ENCODE results near the gene CLTCL1. TPM values are rescaled to one million over a fixed set of nuclear protein-coding genes. Genes with fewer than 3 reads are reported as not detected.
A peak's percentile ranks its signal among the peaks of the same experiment; 100 is the strongest.
"Not testable (repeated sequence)": the region's sequence is repeated elsewhere in the genome, so short reads cannot be mapped to it uniquely, and the experiment has no call there.

The CLTCL1 gene
- total RNA-seq, 1 donor from 2014 or later, result 18.0 TPM

DNA sequence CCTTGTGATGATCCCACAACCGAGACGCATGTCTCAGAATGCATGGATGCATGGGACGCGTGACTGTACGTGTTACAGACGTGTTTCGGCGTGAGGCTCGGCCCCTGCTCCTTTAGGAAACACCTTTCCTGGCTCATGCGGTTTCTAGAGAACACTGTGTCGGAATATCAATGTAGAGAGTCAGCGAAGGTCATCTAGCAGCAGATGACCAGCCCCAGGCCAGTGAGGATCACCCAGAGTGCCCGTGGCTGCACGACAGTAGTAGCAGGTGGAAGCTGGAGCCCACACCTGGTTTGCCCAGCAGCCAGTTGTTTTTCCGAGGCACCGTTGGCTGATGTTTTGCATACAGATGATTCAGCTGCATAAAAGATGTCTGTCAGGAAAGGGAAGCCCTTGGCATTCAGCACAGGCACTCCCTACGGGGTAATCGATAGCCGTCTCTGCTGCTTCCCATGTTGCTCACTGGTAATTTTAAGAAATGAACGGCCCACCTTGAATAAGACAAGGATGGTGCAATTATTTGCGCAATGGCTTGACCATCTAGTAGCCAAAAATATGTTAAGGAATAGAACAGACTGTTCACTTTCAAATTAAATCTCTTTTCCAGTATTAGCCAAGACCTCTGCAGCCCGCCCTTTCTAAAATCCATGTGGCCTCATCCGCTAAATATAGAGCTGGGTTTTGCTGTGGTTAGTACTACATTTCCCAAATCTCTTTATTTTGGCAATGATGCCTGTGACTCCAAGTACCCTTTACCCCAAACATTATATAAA, 1.1 kb upstream of the CLTCL1 start:
- intact Hi-C loops (cut with DNase I), result loop anchor here (5.0 to 10.0 kb wide), 5 partner anchors 115 to 422 kb away; partner anchors contain the start of genes C22orf39, DGCR2, HIRA and MRPL40
- DNase-seq (ENCODE audit: low spot score), result peak; percentile 75

DNA sequence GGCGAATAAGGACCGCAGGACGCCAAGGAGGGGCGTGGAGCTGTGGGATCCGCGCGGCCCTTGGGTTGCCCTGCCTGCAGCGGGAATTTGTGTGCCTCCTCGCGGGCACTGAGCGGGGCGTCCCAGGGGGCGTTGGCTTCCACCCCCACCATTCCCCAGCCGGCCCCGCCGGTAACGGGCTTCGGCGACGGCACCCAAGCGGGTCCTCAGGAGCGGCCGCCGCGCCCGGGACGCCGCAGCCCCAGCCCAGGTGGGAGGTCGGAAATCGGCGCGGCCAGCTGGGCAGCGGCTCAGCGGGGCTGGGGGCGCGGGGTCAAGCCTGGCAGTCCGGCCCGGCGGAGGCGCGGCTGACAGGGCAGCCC, 320 bp downstream of the CLTCL1 start:
- DNase-seq (ENCODE audit: low spot score), result peak; percentile 75
- intact Hi-C loops (cut with DNase I), result loop anchor here (5.0 to 10.0 kb wide), 5 partner anchors 114 to 424 kb away; partner anchors contain the start of genes C22orf39, DGCR2, HIRA and MRPL40

DNA sequence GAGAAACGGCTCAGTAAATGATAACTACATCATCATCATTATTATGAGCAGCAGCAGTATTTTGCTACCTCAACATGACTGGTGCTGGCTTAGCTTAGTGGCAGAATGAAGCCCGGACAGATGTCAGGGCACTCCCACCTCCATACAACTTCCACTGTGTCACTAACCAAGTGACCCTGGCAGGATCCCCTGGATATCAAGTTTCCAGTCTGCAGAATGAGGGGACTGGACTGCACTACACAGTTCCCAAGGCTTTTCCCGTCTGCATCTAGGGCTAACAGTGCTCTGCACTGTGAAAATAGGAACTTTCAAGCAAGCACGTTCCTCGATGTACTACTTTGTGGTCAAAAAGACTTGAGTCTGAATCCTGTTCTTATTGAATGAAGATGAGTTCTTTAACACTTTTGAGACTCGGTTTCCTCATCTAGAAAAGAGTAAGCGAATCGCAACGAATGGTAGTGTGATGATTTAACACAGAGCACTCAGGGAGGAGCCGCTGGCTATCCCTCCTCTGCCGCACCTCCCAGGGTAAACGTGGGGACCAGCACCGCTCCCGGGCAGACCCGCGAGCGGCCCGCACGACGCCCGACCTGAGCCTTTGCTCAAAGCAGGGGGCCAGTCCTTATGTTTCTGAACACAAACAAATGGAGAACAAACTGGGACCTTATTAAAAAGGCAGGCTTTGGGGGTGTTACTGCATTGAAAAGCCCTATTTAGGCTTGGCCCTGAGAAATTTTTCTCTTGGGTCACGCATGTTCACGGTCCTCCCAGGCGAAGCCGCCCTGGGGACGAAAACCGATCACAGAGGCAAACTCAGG, 910 bp downstream of the CLTCL1 start:
- intact Hi-C loops (cut with DNase I), result loop anchor here (5.0 to 10.0 kb wide), 5 partner anchors 113 to 424 kb away; partner anchors contain the start of genes C22orf39, DGCR2, HIRA and MRPL40
- no peak for DNase-seq (ENCODE audit: low spot score)

DNA sequence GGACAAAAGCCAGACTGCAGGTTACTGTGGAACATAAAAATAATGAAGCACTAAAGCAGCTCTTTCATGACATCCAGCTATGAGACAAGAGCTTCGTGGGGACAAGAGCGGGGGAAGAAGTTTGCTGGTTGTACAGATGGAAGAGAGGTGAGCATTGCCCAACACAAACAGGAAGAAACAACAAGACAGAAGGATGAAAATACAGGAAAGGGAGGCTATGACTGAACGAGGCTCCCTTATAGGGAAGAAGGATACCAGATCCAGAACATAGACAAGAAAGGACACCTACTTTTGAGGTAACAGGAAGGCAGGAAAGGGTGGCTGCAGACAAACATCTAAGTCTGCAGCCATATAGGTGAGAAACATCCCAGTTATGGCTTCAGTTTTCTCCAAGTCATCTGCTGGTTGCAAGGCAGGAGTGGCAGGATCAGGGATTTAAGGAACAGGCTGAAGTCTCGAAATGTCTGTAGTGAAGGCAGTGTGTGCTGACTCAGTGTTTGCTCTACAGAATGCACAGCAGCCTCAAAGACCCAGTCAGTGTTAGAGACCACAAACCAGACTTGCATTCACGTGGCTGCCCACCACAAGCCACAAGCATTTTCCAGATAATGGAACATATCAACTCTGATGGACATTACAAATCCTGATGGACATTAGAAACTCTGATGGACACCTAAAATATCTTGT, 1.9 kb downstream of the CLTCL1 start:
- no peak for DNase-seq (ENCODE audit: low spot score)
- intact Hi-C loops (cut with DNase I), result loop anchor here (5.0 to 10.0 kb wide), 5 partner anchors 112 to 425 kb away; partner anchors contain the start of genes C22orf39, DGCR2, HIRA and MRPL40

DNA sequence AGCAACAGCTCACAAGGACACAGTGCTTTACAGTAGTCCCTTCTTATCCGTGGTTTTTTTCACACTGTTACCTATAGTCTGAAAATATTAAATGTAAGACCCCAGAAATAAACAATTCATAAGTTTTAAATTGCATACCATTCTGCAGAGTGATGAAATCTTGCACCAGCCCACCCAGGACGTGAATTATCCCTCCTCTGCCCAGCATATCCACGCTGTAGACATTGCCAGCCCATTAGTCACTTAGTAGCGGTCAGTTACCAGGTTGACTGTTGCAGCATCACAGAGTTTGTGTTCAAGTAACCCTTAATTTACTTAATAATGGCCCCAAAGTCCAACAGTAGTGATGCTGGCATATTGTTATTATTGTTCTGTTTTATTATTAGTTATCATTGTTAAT, 3.6 kb downstream of the CLTCL1 start:
- DNase-seq (ENCODE audit: low spot score), result no peak
- intact Hi-C loops (cut with DNase I), result no loop called here

DNA sequence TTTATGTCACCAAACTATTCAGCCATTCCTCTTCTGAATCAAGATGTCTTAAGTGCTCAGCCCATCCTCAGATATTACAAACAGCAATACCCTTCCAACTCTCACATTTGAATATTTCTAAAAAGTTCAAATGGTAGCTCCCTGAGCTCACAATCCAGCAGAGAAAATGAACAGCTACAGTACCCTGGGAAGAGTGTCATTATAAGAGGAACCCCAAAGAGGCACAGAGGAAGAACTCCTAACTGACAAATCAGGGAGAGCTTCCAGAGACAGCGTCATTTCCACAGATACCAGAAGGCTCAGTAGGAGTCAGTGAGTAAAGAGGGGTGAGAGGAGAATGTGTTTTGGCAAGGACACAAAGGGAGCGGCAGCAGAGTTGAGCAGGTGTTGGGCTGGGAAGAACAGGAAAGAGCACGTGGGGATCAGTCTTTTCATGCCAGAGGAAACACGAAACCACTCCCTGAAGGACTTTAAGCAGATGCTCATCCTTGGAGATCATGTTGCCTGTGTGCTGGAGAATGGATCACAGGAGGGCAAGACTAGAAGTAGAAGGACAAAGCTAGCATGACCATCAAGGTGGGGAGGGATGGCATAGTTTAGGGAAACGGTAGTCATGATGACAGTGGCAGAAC, 4.3 kb downstream of the CLTCL1 start:
- intact Hi-C loops (cut with DNase I), result no loop called here
- DNase-seq (ENCODE audit: low spot score), result no peak

DNA sequence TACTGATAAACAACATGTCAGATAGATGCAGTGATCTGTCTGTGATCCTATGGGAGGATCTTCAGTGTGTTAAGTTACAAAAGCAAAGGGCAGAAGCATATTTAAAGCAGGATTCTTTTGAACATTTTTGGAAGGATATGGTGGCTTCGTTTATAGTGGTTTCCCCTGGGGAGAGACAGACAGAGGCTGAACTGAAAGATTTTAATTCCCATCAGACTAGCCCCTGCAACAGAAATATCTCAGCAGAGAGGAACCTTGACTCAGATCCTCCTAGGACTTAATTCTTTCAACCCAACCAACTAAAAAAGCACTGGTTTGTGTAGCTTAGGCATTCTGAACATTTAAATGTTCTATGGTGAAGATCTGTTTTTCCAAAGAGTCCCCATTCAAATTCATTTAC, 5.7 kb downstream of the CLTCL1 start:
- intact Hi-C loops (cut with DNase I), result no loop called here
- DNase-seq (ENCODE audit: low spot score), result no peak

DNA sequence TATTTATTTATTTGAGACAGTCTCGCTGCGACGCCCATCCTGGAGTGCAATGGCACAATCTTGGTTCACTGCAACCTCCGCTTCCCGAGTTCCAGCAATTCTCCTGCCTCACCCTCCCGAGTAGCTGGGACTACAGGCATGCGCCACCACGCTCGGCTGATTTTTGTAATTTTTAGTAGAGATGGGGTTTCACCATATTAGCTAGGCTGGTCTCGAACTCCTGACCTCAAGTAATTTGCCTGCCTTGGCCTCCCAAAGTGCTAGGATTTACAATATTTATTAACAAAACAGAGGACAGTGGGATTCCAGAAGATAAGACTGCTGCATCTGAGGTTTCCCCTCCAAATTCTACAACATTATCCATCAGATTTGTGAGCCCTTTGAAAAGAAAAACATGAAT, 12.4 kb downstream of the CLTCL1 start:
- DNase-seq (ENCODE audit: low spot score), result not testable (repeated sequence)

DNA sequence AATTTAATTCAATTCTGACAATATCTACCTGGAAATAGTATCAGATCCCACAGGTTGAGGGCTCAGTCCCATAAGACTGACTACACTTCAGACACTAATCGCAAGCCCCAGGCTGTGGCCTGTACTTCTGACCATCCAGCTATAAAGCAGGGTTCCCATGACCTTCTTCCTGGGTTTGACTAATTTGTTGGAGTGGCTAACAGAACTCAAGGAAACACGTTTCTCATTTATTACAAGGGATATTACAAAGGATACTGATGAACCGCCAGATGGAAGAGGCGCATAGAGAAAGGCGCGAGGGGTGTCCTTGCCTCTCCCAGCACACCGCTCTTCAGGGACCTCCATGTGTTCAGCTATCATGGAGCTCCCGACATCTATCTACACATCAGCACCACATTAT, 13.7 kb downstream of the CLTCL1 start:
- DNase-seq (ENCODE audit: low spot score), result no peak

More for the DNA sequence above, 12.4 kb downstream of the CLTCL1 start:
- intact Hi-C loops (cut with DNase I), result not testable (repeated sequence)

DNA sequence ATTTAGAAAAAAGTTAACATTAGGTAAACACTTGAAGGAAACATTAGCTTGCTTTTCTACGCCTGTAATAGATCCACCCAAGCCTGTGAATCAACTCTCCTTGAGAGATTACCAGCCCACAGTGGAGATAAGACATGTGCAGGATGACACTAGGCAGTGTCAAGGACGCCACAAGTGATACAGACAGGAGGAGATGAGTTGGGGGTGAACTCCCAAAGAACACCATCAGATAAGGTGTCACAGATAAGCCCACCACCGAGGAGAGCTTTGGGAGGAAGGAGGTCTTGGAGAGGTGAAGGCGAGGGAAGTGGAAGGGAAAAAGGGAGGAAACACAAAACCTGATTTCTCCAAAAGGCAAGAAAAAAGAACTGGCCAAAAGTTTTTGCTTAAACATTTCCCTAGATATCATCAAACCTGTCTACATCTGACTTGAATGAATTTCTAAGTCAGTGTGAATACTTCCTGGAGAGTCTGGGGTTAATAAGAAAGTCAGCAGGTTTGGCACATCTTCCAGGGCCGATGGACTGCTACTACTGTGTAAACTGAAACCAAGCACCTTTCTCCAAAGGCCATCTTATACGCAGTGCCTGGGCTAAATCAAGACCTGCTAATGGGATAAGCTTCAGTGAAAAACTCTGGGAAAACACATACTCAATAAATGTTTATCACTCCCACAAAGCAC, 15.5 kb downstream of the CLTCL1 start:
- intact Hi-C loops (cut with DNase I), result no loop called here
- DNase-seq (ENCODE audit: low spot score), result no peak

More for the DNA sequence above, 13.7 kb downstream of the CLTCL1 start:
- intact Hi-C loops (cut with DNase I), result no loop called here

DNA sequence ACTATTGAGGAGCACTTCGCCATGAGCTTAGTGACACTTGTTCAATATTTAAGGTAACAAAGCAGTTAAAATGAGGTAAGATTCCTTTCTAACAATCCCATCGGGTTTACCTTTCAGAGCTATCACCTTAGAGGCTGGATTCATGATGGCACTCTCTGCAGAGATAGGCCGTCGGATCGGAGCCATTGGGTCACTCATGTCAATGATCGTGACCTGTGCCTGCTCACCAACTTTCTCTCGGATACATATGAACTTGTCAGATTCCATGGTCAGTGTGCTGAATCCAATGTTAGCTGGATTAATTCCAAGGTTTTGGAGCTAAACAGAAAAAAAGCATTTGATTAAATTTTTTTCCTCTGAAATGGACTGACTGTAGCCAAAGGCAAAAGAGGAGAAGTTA, 16.0 kb downstream of the CLTCL1 start:
- intact Hi-C loops (cut with DNase I), result no loop called here
- DNase-seq (ENCODE audit: low spot score), result no peak

DNA sequence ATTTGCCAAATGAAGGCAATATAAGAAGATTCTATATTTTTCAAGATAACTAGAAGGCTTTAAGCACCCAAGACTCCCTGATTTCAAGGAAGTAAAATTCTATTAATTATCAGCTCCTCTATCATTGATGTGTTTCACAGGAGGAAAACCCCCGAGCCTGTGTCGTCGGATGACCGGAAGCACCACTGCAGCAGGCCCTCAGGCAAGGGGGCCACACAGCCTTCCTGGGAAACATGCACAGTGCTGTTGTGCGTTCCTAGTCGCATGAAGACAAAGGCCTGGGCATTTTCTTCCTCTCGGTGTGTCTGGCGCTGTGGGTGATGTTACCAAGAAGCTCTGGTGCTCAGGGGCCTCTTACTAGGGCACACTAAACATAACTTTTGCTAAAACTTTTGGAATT, 16.4 kb downstream of the CLTCL1 start:
- intact Hi-C loops (cut with DNase I), result no loop called here
- DNase-seq (ENCODE audit: low spot score), result no peak

DNA sequence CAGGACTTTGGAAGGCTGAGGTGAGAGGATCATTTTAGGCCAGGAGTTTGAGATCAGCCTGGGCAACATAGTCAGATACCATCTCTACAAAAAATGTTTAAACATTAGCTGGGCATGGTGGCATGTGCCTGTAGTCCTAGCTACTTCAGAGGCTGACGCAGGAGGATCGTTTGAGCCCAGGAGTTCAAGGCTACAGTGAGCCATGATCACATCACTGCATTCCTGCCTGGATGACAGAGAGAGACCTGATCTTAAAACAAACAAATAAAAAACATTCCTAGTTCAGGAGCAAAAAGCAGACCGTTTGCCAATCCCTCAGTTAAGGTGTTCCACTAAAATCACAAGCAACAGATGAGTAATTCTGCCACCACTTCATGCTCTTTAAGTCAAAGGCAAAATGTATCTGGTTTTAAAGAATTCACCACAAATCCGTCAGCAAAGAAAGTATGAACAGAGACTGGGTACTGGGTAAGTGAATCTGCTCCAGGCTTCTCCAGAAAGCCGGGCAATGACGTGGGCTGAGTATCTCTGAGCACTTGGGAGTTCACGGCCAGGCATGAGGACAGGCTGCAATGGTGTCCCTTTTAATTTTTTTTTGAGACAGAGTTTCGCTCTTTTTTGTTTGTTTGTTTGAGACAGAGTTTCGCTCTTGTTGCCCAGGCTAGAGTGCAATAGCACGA, 19.5 kb downstream of the CLTCL1 start:
- no peak for DNase-seq (ENCODE audit: low spot score)
- intact Hi-C loops (cut with DNase I), result no loop called here

DNA sequence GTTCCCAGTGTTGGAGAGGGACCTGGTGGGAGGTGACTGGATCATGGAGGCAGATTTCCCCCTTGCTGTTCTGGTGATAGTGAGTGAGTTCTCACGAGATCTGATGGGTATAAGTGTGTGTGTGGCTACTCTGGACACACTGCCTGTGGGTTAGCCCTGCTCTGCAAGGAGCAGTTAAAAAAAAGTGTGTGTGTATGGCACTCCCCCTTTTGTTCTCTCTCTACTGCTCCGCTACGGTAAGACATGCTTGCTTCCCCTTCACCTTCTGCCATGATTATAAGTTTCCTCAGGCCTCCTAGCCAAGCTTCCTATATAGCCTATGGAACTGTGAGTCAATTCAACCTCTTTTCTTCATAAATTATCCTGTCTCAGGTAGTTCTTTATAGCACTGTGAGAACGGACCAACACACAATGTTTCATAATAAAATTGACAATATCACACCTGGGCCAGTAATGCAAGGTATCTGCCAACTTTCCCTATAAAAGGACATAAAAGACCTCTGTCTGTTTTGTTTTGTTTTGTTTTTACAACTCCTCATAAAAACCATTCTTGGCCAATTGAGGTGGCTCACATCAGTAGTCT, 20.2 kb downstream of the CLTCL1 start:
- no peak for DNase-seq (ENCODE audit: low spot score)
- intact Hi-C loops (cut with DNase I), result no loop called here

DNA sequence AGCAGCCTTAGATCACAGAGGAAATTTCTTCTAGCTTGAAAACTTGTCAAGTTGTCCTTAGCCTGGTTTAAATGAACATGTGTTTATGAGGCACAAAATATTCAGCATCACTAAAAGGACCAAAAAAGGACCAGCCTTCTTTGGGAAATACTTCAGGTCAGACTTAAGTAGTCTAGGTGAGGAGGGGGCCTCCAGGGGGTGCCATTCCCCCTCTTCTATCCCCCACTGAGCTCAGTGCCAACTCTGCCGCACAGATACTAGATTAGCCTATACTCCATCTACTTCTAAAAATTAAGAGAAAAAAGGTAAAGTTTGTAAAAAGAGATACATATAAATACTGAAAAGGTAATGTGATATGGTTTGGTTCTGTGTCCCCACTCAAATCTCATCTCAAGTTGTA, 20.6 kb downstream of the CLTCL1 start:
- no peak for DNase-seq (ENCODE audit: low spot score)
- intact Hi-C loops (cut with DNase I), result no loop called here

DNA sequence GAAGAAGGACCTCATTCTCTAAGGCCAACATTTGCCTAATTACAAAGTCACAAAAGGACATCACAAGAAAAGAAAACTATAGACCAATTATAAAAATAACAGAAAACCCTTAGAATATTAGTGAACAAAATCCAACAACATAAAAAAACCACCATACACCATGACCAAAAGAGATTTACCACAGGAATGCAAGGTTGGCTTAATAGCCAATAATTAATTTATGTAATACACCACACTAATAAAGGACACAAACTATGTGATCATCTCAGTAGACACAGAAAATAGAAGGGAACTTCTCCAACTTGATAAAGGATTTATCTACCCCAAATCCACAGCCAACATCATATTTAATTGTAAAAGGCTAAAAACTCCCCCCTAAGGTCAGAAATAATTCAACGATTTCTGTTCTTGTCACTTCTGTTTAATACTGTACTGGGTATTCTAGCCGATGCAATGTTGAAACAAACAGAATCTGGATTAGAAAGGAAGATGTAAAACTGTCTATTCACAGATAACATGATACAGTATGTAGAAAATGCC, 24.9 kb downstream of the CLTCL1 start:
- DNase-seq (ENCODE audit: low spot score), result no peak
- intact Hi-C loops (cut with DNase I), result no loop called here

DNA sequence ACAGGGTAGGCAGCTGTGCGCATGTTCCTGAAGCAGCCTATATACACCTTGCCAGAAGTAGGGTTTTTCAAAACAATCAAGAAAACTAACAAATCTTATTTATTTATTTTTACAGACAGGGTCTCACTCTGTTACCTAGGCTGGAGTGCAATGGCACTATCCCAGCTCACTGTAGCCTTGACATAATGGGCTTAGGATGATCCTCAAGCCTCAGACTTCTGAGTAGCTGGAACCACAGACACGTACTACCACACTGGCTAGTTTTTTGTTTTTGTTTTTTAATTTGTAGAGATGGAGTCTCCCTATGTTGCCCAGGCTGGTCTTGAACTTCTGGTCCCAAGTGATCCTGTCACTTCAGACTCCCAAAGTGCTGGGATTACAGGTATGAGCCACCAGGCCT, 25.7 kb downstream of the CLTCL1 start:
- intact Hi-C loops (cut with DNase I), result no loop called here

DNA sequence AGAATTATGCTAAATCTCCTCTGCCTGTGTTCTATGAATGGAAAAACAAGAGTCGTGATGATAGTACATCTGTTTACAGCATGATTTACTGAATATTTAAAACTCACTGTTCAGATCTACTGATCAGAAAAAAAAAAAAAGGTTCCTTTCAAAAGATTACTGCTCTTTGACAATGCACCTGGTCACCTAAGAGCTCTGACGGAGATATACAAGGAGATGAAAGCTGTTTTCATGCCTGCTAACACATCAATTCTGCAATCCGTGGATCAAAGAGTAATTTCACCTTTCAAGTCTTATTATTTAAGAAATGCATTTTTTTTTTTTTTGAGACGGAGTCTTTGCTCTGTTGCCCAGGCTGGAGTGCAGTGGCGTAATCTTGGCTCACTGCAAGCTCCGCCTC, 30.7 kb downstream of the CLTCL1 start:
- intact Hi-C loops (cut with DNase I), result no loop called here
- DNase-seq (ENCODE audit: low spot score), result no peak

More for the DNA sequence above, 25.7 kb downstream of the CLTCL1 start:
- no peak for DNase-seq (ENCODE audit: low spot score)

Measured in cardiac septum (tissue), 1 donor.